ENCODE results near the gene OR2D2.
A peak's percentile ranks its signal among the peaks of the same experiment; 100 is the strongest.
"Not testable (repeated sequence)": the region's sequence is repeated elsewhere in the genome, so short reads cannot be mapped to it uniquely, and the experiment has no call there.

OR2D2 gene

GRCh38 chr11:6892400-6892799 is at the start of gene OR2D2:
OR2D2 (minus strand) TSS chr11:6892500; CDS start chr11:6892500, 0 bp downstream.
- no peak for DNase-seq (ENCODE audit: low read depth)

- DNase-seq (ENCODE audit: low read depth) = no peak
Measured at GRCh38 chr11:6941970-6942369, 49.7 kb upstream of the OR2D2 start.

GRCh38 chr11:6932145-6932544 is 39.8 kb upstream of the OR2D2 start:
- DNase-seq (ENCODE audit: low read depth) = no peak

- DNase-seq (ENCODE audit: low read depth) = no peak
Measured at GRCh38 chr11:6931146-6931713, 38.9 kb upstream of the OR2D2 start.

- DNase-seq (ENCODE audit: low read depth) = no peak
Measured at GRCh38 chr11:6928916-6929315, 36.6 kb upstream of the OR2D2 start.

- DNase-seq (ENCODE audit: low read depth) = no peak
Measured at GRCh38 chr11:6927030-6927617, 34.8 kb upstream of the OR2D2 start.

- DNase-seq (ENCODE audit: low read depth) = peak; percentile 1
Measured at GRCh38 chr11:6926208-6927029, 34.1 kb upstream of the OR2D2 start, which contains the start of gene ZNF215. ZNF215 (plus strand) TSS chr11:6926426; CDS start chr11:6932273, 5,847 bp downstream.

GRCh38 chr11:6925636-6926207 is 33.4 kb upstream of the OR2D2 start:
- DNase-seq (ENCODE audit: low read depth) = no peak

GRCh38 chr11:6925007-6925577 is 32.8 kb upstream of the OR2D2 start:
- DNase-seq (ENCODE audit: low read depth) = no peak

- no peak for DNase-seq (ENCODE audit: low read depth)
Measured at GRCh38 chr11:6920702-6921101, 28.4 kb upstream of the OR2D2 start, which contains the start of gene OR2D3. OR2D3 (plus strand) TSS chr11:6921002; CDS start chr11:6921002, 0 bp downstream.

- DNase-seq (ENCODE audit: low read depth) = no peak
Measured at GRCh38 chr11:6919698-6920097, 27.4 kb upstream of the OR2D2 start.

- DNase-seq (ENCODE audit: low read depth) = no peak
Measured at GRCh38 chr11:6911948-6912347, 19.6 kb upstream of the OR2D2 start.

- no peak for DNase-seq (ENCODE audit: low read depth)
Measured at GRCh38 chr11:6911378-6911777, 19.1 kb upstream of the OR2D2 start.

GRCh38 chr11:6904804-6905203 is 12.5 kb upstream of the OR2D2 start:
- not testable (repeated sequence) for DNase-seq (ENCODE audit: low read depth)

GRCh38 chr11:6900327-6900999 is 8.2 kb upstream of the OR2D2 start:
- DNase-seq (ENCODE audit: low read depth) = no peak

- DNase-seq (ENCODE audit: low read depth) = no peak
Measured at GRCh38 chr11:6898911-6899310, 6.6 kb upstream of the OR2D2 start.

GRCh38 chr11:6895010-6895409 is 2.7 kb upstream of the OR2D2 start:
- DNase-seq (ENCODE audit: low read depth) = no peak

- DNase-seq (ENCODE audit: low read depth) = no peak
Measured at GRCh38 chr11:6894097-6894496, 1.8 kb upstream of the OR2D2 start.

- DNase-seq (ENCODE audit: low read depth) = no peak
Measured at GRCh38 chr11:6889835-6890234, 2.5 kb downstream of the OR2D2 start.

GRCh38 chr11:6888830-6889229 is 3.5 kb downstream of the OR2D2 start:
- no peak for DNase-seq (ENCODE audit: low read depth)

GRCh38 chr11:6887711-6888110 is 4.6 kb downstream of the OR2D2 start:
- DNase-seq (ENCODE audit: low read depth) = not testable (repeated sequence)

GRCh38 chr11:6882751-6883150 is 9.5 kb downstream of the OR2D2 start:
- no peak for DNase-seq (ENCODE audit: low read depth)
